Measurements from ENCODE around the gene HOXD3. TPM values are rescaled to one million over a fixed set of nuclear protein-coding genes. Genes with fewer than 3 reads are reported as not detected.
A peak's percentile ranks its signal among the peaks of the same experiment; 100 is the strongest.

Gene HOXD3
- total and polyA plus RNA-seq, 2 experiments from 2014 or later = not detected

GRCh38 chr2:176128172-176128981, 28.7 kb upstream of the HOXD3 start (continued):
- TF ChIP-seq ZNF462 (CRISPR knock-in tag; IDR thresholded peaks at IDR 0.05) = no peak
- TF ChIP-seq EZH2 (IDR thresholded peaks at IDR 0.05; ENCODE audit: low read depth, unreplicated experiment) = peak; percentile 81
- TF ChIP-seq NANOG (IDR thresholded peaks at IDR 0.05; ENCODE audit: borderline replicate concordance) = no peak
- no peak for TF ChIP-seq STAT1 (IDR thresholded peaks at IDR 0.05; ENCODE audit: unreplicated experiment)
- TF ChIP-seq POLR2AphosphoS5 (IDR thresholded peaks at IDR 0.05; ENCODE audit: low read depth) = no peak
- no peak for TF ChIP-seq ZNF114 (CRISPR knock-in tag; IDR thresholded peaks at IDR 0.05)
- TF ChIP-seq CREB1 (CRISPR knock-in tag; IDR thresholded peaks at IDR 0.05; ENCODE audit: low read depth) = no peak

- Histone ChIP-seq H2AFZ (no peak within 1 kb of the TSS), H3K4me3 (peak within 1 kb of the TSS; percentile 47), H3K4me1 (ENCODE audit: insufficient read depth) (peaks cover 16% of the 10 kb centered on the region), H3K4me2 (peak within 1 kb of the TSS; percentile 75), H4K20me1 (replicated peaks; ENCODE audit: insufficient read depth) (peaks cover 46% of the 10 kb centered on the region), H3K27me3 (ENCODE audit: insufficient read depth) (peaks cover 100% of the 10 kb centered on the region), H3F3A (replicated peaks; ENCODE audit: low read depth) (peaks cover 66% of the 10 kb centered on the region), H3K79me2 (replicated peaks; ENCODE audit: insufficient read depth) (no peaks in the 10 kb centered on the region), H3K27ac (ENCODE audit: low read depth) (no peak within 1 kb of the TSS), H3K36me3 (ENCODE audit: insufficient read depth) (no peaks in the 10 kb centered on the region), H3K9me2 (ENCODE audit: insufficient read depth) (no peaks in the 10 kb centered on the region)
- DNase-seq (ENCODE audit: low spot score) = peak; percentile 79
- Mint-ChIP-seq H3K4me1 (peaks cover 23% of the 10 kb centered on the region), H3K9me3 (peaks cover 10% of the 10 kb centered on the region; the same call in 2 of the 3 replicates), H3K27ac (no peak within 1 kb of the TSS), H3K4me3 (peak within 1 kb of the TSS; percentile 63), H3K27me3 (ENCODE audit: insufficient read depth, low read depth, poor library complexity) (peaks cover 96% of the 10 kb centered on the region), H3K36me3 (ENCODE audit: low read depth) (no peaks in the 10 kb centered on the region)
- ATAC-seq = peak; percentile 52
- TF ChIP-seq JUNB (IDR thresholded peaks at IDR 0.05; ENCODE audit: unreplicated experiment) = no peak
- TF ChIP-seq REST (IDR thresholded peaks at IDR 0.05; ENCODE audit: unreplicated experiment) = no peak
Observed at GRCh38 chr2:176128982-176129796, 27.9 kb upstream of the HOXD3 start, which contains the start of gene HOXD8. TSS of gene HOXD8 (plus strand) at chr2:176129705. CDS start at chr2:176130367, 662 bp downstream.
